GM12891 (cell line): ENCODE results near the gene RCBTB2.

ENCODE experiments used
- PAX5 ChIP-seq: IDR thresholded peaks from 2 replicates; pipeline ENCODE4 v1.6.1; 2011; ENCODE audit warnings: low read length, moderate library complexity, mild to moderate bottlenecking; ENCODE audit not compliant: insufficient read depth, severe bottlenecking
- POLR2A ChIP-seq: IDR thresholded peaks from 2 replicates; pipeline ENCODE4 v1.6.1; 2011; ENCODE audit warnings: low read depth, low read length, control low read depth
- POLR2AphosphoS5 ChIP-seq: IDR thresholded peaks from 2 replicates; pipeline ENCODE4 v1.6.1; 2011; ENCODE audit warnings: low read depth, low read length, control low read depth
- POU2F2 ChIP-seq: IDR thresholded peaks from 2 replicates; pipeline ENCODE4 v1.6.1; 2011; ENCODE audit warnings: low read depth, mild to moderate bottlenecking, control low read depth, low read length, moderate library complexity
- SPI1 ChIP-seq: IDR thresholded peaks from 2 replicates; pipeline ENCODE4 v1.6.1; 2011; ENCODE audit warnings: low read depth, low read length, control low read depth
- TAF1 ChIP-seq: IDR thresholded peaks from 2 replicates; pipeline ENCODE4 v1.6.1; 2011; ENCODE audit warnings: low read depth, low read length, control low read depth

DNA sequence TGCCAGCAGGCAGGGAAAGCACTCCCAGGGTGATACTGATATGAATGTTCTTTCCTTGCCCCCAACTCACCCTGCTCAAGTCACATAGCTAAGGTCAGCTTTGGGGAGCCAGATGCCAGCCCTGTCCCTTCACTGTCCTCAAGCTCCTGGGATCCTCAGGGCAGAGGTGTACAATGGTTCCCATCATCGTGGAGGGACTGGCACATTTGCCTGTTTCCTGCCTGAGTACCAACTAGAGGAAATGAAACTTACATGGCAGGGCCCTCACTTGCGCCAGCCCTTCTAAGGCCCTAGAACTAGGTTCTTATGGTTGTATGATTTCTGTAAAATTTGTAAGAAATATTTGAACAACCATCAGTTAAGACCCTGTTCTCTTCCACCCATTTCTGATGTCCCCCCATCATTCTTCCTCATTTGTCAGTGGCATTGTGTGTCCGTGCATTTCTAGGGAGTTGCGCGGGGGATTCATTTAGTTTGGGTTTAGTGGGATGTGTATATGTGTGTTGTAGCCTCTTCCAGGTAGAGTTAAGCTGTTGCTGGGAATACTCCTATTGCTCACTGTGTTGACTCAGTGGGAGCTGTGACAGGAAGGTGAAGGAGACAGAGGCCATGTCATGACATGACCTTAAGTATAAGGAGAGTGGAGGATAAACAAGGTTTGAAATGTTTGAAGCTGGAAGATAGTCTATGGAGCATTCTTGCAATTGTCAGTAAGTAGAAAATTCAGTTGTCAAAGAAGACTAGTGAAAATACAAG lies 41.3 kb upstream of the RCBTB2 start:
- TF ChIP-seq POLR2A (no peak), POLR2AphosphoS5 (no peak), TAF1 (no peak), POU2F2 (no peak), SPI1 (no peak; the same call in 1 of the 2 replicates), PAX5 (no peak)
